ENCODE data around the gene MYO7A. TPM values are rescaled to one million over a fixed set of nuclear protein-coding genes. Genes with fewer than 3 reads are reported as not detected.

The MYO7A gene
- polyA plus RNA-seq (2014; cell fraction: cytosol; rRNA removed): 0.07 and 0.31 TPM in 2 replicates
- polyA plus RNA-seq (2014; cell fraction: nucleus; rRNA removed): 0.37 and 1.0 TPM in 2 replicates

GRCh38 chr11:77127920-77128691, at the start of gene MYO7A:
Gene MYO7A (plus strand): TSS chr11:77128246. CDS start chr11:77130635, 2,389 bp downstream.
- peak; percentile 88 for DNase-seq (ENCODE audit: low spot score)

- no peak for DNase-seq (ENCODE audit: low spot score)
Observed at GRCh38 chr11:77079666-77080065, 48.4 kb upstream of the MYO7A start.

- no peak for DNase-seq (ENCODE audit: low spot score)
Observed at GRCh38 chr11:77080643-77081210, 47.3 kb upstream of the MYO7A start.

GRCh38 chr11:77081381-77081851, 46.6 kb upstream of the MYO7A start:
- DNase-seq (ENCODE audit: low spot score): no peak

- DNase-seq (ENCODE audit: low spot score): no peak
Observed at GRCh38 chr11:77081976-77082836, 45.8 kb upstream of the MYO7A start.

GRCh38 chr11:77082838-77083565, 45.0 kb upstream of the MYO7A start:
- peak; percentile 59 for DNase-seq (ENCODE audit: low spot score)

GRCh38 chr11:77083566-77084245, 44.3 kb upstream of the MYO7A start:
- DNase-seq (ENCODE audit: low spot score): no peak

GRCh38 chr11:77084581-77085191, 43.4 kb upstream of the MYO7A start:
- no peak for DNase-seq (ENCODE audit: low spot score)

GRCh38 chr11:77085652-77086051, 42.4 kb upstream of the MYO7A start:
- no peak for DNase-seq (ENCODE audit: low spot score)

- DNase-seq (ENCODE audit: low spot score): no peak
Observed at GRCh38 chr11:77086521-77087472, 41.2 kb upstream of the MYO7A start.

GRCh38 chr11:77087723-77088225, 40.3 kb upstream of the MYO7A start:
- no peak for DNase-seq (ENCODE audit: low spot score)

- DNase-seq (ENCODE audit: low spot score): no peak
Observed at GRCh38 chr11:77088236-77089003, 39.6 kb upstream of the MYO7A start.

GRCh38 chr11:77089004-77089545, 39.0 kb upstream of the MYO7A start:
- no peak for DNase-seq (ENCODE audit: low spot score)

- no peak for DNase-seq (ENCODE audit: low spot score)
Observed at GRCh38 chr11:77090046-77090372, 38.0 kb upstream of the MYO7A start.

- no peak for DNase-seq (ENCODE audit: low spot score)
Observed at GRCh38 chr11:77090373-77091111, 37.5 kb upstream of the MYO7A start.

GRCh38 chr11:77091146-77091940, 36.7 kb upstream of the MYO7A start:
- peak; percentile 73 for DNase-seq (ENCODE audit: low spot score)
